ENCODE results near the gene TRIM31.

TRIM31 gene

GRCh38 chr6:30112402-30112994, 392 bp downstream of the TRIM31 start:
- DNase-seq: no peak

DNA sequence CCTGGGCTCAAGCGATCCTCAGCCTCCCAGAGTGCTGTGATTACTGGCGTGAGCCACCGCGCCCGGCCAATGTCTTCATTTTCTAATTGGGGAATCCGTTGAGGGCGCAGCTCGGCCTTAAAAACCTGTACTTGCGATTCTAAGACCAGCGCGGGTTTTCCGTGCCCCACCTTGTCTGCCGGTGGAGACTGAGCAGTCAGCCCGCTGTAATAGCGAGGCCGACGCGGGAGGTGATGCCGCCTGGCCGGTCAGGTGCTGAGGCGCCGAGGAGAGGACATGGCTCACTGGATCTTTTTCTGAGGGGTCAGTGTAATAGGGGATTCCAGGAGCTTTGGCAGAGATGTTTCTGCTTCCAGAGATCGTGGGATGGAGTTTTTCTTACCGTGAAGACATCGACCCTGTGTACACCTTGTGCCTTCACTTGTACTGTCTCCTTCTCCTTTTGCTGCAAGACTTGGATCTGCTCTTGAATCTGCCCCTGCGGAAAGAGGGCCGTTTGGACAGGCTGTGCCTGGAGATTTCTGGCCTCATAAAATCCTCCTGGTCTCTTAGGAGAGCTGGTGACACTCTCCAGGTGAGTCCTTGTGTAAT, 1.5 kb downstream of the TRIM31 start:
- no peak for DNase-seq

GRCh38 chr6:30104661-30105060, 8.2 kb downstream of the TRIM31 start:
- DNase-seq: no peak

- DNase-seq: no peak
Observed at GRCh38 chr6:30103872-30104179, 9.1 kb downstream of the TRIM31 start.

DNA sequence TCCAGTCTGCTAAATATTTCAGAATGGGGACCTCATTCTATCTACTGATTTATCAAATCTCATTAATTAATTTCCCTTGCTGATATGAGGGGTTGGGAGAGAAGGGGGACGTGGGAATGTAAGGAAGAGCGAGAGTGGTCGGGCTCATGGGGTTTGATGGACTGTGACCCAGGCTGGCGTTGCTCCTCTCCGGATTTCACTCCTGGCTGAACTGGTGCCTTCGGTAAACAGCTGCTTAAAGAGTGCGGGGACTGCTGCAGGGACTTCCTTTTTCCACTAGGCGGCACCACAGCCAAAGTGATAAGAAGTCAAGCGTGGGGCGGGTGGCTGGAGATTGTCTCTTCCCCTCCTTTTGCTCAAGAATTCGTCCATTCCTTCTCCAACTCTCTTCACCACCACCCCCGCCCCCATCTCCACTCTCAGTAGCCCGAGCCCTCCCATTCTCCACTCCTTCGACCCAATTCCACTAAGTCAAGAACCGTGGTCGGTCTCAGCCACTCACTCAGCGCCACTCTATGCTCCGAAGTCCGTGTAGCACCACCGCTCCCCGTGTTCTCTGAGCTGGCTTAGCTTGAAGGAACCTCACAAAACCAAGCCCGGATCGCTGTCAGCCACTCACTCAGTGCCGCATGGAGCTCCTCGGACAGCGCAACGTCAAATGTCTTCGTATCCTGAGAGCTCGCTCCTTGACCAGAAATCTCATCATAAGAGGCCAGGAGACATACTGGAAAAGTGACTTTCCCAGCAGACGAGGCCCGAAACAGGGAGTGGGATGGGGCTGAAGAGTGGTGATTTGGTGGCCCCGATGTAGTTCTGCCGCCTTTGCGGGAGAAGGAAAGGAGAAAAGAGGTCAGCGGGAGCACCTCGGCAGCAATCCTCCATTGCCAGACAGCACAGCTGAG, 9.7 kb downstream of the TRIM31 start:
- DNase-seq: peak; percentile 88

DNA sequence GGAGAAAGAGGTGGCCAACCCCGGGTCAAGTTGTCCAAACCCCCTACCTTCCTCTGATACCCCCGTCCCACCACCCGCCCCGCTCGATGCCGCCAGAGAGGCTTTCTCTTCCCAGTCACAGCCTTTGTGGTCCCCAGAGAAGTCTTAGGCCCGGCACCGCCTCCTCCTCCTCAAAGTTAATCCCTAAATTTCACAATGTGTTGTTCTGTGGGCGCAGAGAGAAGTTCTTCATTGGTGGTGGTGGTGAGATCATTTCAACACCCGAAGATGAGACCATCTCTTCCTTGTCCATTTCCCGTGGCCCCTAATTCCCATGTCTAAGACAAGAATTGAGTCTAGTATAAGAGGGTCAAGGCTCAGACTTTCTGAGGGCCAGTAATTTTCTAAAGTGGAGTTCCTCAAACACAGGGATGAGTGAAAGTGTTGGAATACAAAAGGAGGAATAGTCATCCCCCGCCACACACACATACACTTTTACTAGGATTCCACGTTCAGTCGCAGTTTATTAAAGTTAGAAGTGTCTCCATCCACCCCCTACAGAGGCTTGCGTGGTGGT, 10.4 kb downstream of the TRIM31 start:
- DNase-seq: peak; percentile 64

GRCh38 chr6:30101444-30102413, 11.2 kb downstream of the TRIM31 start:
- peak; percentile 86 for DNase-seq

DNA sequence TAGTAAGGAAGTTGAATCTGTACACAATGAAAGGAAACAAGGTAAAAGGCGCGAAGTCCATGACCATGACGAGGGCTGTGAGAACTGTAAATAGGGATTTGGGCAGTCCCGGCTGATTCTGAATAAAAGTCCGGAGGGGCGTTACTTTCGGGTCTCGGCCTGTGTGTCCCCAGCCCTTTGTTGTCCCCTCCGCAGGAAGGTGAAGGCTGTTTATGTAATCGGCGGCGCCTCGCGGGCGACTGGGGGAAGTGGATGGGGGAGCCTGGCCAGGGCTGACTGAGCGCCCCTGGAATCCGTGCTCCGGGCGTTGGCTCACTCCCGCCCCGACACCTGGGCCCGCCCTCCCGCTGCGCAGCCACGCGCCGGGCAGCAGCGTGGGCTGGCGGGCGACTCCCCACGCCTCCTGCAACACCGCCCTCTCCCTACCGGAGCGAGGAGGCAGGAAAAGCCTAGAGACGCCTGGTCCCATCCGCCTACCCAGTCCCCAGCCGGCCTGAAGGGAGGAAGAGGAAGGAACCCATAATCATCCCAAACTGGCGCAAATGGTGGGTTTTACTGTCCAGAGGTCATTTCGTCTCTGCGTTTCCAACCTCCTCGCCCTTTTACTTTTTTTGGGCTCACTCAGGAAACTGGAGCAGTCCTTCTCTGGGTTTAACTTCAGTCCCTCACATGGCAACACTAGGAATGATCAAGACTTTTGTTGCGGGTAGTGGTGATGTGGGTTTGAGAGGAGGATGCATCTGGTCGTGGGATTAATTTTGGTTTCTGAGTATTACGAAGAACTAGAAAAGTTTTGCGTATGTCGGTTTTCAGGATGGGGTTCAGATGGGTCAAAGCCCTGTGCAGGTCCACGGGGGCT, 12.1 kb downstream of the TRIM31 start:
- DNase-seq: no peak

DNA sequence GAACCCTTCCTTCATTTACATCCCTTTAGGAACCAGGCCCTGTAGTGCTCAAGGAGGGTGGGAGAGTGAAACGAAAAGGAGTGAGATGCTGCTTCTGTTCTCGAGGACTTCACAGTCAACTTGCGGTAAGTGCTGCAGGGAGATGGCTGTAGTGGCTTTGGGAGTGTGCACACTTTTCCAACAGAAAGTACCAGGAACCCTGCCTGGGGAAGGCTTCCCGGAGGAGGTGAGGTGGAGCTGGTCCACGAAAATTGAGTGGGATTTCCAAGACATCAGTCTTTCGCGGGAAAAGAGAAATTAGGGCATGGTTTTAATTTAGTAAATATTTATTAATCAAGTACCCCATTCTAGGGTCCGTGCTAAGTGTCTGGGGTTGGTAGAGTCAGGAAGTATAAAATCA, 12.7 kb downstream of the TRIM31 start:
- DNase-seq: no peak

- no peak for DNase-seq
Observed at GRCh38 chr6:30097902-30098768, 14.8 kb downstream of the TRIM31 start.

- no peak for DNase-seq
Observed at GRCh38 chr6:30096829-30097228, 16.1 kb downstream of the TRIM31 start.

- no peak for DNase-seq
Observed at GRCh38 chr6:30093951-30094661, 18.8 kb downstream of the TRIM31 start.

DNA sequence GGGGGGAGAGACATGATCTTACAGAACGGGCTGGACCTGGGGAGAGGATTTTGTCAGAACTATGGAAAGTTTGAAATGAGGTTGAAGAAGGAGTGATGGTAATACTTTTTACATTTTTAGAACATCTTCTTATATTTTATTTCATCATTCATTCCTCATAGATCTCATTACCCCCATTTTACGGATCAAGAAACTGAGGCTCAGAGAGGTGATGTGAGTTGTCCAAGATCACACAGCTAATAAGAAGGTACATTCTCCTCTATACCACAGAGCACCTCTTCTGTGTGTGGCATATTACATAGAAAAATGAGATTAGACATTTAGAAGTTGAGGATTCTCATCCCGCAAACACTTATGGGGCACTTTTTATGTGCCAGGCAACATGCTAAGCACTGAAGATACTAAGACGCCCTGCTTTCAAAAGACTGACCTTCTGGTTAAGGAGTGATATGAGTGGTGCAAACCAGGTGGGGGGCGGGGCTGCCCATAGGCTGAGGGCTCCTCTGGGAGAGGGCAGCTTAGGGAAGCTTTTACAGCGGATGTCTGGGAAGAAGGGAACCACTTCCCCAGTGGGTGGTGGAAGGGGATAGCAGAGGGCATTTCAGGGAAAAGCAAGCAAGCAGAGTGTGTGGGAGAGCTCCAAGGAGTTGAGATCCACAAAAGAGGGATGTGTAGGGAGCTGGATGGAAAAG, 19.9 kb downstream of the TRIM31 start:
- DNase-seq: no peak

GRCh38 chr6:30091577-30092381, 21.1 kb downstream of the TRIM31 start:
- DNase-seq: peak; percentile 78

GRCh38 chr6:30087876-30088275, 25.0 kb downstream of the TRIM31 start:
- no peak for DNase-seq

GRCh38 chr6:30077218-30077617, 35.7 kb downstream of the TRIM31 start:
- no peak for DNase-seq

- no peak for DNase-seq
Observed at GRCh38 chr6:30075790-30076732, 36.8 kb downstream of the TRIM31 start.

Measured in fibroblast of skin of scalp (primary cell).